ENCODE results near the gene MED12L. TPM values are rescaled to one million over a fixed set of nuclear protein-coding genes. Genes with fewer than 3 reads are reported as not detected.

The MED12L gene
- total RNA-seq, 1 experiment from 2014 or later, result 6.4 TPM

DNA sequence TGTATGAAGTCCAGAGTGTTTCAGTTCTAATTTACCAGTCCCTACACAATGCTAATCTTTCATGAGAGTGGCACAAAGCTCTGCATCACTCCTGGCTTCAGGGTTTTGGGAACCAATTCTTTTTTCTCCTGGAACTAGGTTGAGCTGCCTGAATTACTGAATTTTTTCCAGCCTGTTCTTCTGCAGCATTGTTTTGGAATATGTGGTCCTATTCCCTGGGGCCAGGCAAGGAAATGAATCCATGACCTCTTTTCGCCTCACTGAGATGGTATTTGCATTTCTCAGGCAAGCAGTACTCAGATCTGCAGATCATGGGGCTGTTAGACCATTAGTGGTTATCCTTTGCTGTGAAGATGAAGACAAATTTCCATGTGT lies 143.2 kb downstream of the MED12L start:
- Histone ChIP-seq H3K9me3 (ENCODE audit: control insufficient read depth in 1 of 2, insufficient read depth in 1 of 2, low read depth in 1 of 2, low read length in 2 of 2) (no peaks in the 10 kb centered on the region), H3K27me3 (ENCODE audit: insufficient read depth, low read length) (no peaks in the 10 kb centered on the region), H3K27ac (ENCODE audit: low read depth, low read length) (no peak overlapping the region), H3K4me2 (ENCODE audit: low read length) (peak overlapping the region; percentile 55), H3K9me2 (ENCODE audit: insufficient read depth) (no peaks in the 10 kb centered on the region), H4K20me1 (ENCODE audit: insufficient read depth) (no peaks in the 10 kb centered on the region), H2AFZ (ENCODE audit: low read depth, low read length, poor library complexity, severe bottlenecking) (no peak overlapping the region), H3K4me1 (ENCODE audit: control insufficient read depth in 1 of 2, insufficient read depth in 2 of 2, low read length in 2 of 2) (peaks cover 0 to 16% of the 10 kb centered on the region in 2 experiments; a peak in 2 of 4 replicates), H3K4me3 (replicated peaks in 1 of 2; ENCODE audit: low read depth in 1 of 2, low read length in 2 of 2) (no peak overlapping the region), H3K9ac (ENCODE audit: low read length) (no peak overlapping the region), H3K79me2 (ENCODE audit: insufficient read depth, low read length) (no peaks in the 10 kb centered on the region), H3K36me3 (ENCODE audit: control insufficient read depth in 1 of 2, insufficient read depth in 2 of 2, low read length in 2 of 2) (no peaks in the 10 kb centered on the region)
- ATAC-seq, result no peak
- TF ChIP-seq, protein P1, sequence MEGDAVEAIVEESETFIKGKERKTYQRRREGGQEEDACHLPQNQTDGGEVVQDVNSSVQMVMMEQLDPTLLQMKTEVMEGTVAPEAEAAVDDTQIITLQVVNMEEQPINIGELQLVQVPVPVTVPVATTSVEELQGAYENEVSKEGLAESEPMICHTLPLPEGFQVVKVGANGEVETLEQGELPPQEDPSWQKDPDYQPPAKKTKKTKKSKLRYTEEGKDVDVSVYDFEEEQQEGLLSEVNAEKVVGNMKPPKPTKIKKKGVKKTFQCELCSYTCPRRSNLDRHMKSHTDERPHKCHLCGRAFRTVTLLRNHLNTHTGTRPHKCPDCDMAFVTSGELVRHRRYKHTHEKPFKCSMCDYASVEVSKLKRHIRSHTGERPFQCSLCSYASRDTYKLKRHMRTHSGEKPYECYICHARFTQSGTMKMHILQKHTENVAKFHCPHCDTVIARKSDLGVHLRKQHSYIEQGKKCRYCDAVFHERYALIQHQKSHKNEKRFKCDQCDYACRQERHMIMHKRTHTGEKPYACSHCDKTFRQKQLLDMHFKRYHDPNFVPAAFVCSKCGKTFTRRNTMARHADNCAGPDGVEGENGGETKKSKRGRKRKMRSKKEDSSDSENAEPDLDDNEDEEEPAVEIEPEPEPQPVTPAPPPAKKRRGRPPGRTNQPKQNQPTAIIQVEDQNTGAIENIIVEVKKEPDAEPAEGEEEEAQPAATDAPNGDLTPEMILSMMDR (IDR thresholded peaks at IDR 0.05 in 2 of 3, conservative IDR thresholded peaks at IDR 0.05 in 1 of 3; ENCODE audit: borderline replicate concordance in 1 of 3, insufficient read depth in 1 of 3, low read depth in 2 of 3, low read length in 2 of 3), result no peak
- no peak for TF ChIP-seq FOSL1 (IDR thresholded peaks at IDR 0.05; ENCODE audit: low read depth)
- TF ChIP-seq, protein P2, sequence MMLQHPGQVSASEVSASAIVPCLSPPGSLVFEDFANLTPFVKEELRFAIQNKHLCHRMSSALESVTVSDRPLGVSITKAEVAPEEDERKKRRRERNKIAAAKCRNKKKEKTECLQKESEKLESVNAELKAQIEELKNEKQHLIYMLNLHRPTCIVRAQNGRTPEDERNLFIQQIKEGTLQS (IDR thresholded peaks at IDR 0.05), result no peak
- TF ChIP-seq, protein P3, sequence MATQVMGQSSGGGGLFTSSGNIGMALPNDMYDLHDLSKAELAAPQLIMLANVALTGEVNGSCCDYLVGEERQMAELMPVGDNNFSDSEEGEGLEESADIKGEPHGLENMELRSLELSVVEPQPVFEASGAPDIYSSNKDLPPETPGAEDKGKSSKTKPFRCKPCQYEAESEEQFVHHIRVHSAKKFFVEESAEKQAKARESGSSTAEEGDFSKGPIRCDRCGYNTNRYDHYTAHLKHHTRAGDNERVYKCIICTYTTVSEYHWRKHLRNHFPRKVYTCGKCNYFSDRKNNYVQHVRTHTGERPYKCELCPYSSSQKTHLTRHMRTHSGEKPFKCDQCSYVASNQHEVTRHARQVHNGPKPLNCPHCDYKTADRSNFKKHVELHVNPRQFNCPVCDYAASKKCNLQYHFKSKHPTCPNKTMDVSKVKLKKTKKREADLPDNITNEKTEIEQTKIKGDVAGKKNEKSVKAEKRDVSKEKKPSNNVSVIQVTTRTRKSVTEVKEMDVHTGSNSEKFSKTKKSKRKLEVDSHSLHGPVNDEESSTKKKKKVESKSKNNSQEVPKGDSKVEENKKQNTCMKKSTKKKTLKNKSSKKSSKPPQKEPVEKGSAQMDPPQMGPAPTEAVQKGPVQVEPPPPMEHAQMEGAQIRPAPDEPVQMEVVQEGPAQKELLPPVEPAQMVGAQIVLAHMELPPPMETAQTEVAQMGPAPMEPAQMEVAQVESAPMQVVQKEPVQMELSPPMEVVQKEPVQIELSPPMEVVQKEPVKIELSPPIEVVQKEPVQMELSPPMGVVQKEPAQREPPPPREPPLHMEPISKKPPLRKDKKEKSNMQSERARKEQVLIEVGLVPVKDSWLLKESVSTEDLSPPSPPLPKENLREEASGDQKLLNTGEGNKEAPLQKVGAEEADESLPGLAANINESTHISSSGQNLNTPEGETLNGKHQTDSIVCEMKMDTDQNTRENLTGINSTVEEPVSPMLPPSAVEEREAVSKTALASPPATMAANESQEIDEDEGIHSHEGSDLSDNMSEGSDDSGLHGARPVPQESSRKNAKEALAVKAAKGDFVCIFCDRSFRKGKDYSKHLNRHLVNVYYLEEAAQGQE (IDR thresholded peaks at IDR 0.05; ENCODE audit: low read depth), result no peak
- no peak for TF ChIP-seq SP1 (IDR thresholded peaks at IDR 0.05; ENCODE audit: low read depth)
- TF ChIP-seq EZH2 (IDR thresholded peaks at IDR 0.05), result no peak
- TF ChIP-seq CBX3 (IDR thresholded peaks at IDR 0.05; ENCODE audit: low read depth), result no peak
- no peak for TF ChIP-seq TCF7L2 (IDR thresholded peaks at IDR 0.05; ENCODE audit: borderline replicate concordance, extremely low read depth, insufficient read depth, insufficient read length)
- TF ChIP-seq ELF1 (IDR thresholded peaks at IDR 0.05; ENCODE audit: borderline replicate concordance, low read depth), result no peak
- no peak for TF ChIP-seq EZH2phosphoT487 (IDR thresholded peaks at IDR 0.05; ENCODE audit: borderline replicate concordance)
- TF ChIP-seq ZNF274 (IDR thresholded peaks at IDR 0.05; ENCODE audit: low read depth, low read length), result no peak
- no peak for TF ChIP-seq SIN3A (IDR thresholded peaks at IDR 0.05; ENCODE audit: low read depth)
- no peak for TF ChIP-seq SRF (IDR thresholded peaks at IDR 0.05; ENCODE audit: low read depth)
- TF ChIP-seq JUND (IDR thresholded peaks at IDR 0.05), result no peak
- TF ChIP-seq POLR2A (IDR thresholded peaks at IDR 0.05; ENCODE audit: borderline replicate concordance, extremely low read depth, insufficient read depth, insufficient read length), result no peak
- TF ChIP-seq, protein P4, sequence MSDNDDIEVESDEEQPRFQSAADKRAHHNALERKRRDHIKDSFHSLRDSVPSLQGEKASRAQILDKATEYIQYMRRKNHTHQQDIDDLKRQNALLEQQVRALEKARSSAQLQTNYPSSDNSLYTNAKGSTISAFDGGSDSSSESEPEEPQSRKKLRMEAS (IDR thresholded peaks at IDR 0.05), result no peak
- no peak for TF ChIP-seq EGR1 (IDR thresholded peaks at IDR 0.05; ENCODE audit: low read depth)
- ChIA-PET RAD21 (ENCODE audit: low non-redundant PET in 1 of 2, low total read pairs in 2 of 2, uncharacterized antibody in 2 of 2, unreplicated experiment in 2 of 2) (no interaction called here), POLR2A (no interaction called here), CTCF (interaction anchor here (0.7 to 1.5 kb wide), 4 partner anchors 52 to 610 kb away, joined by 3 to 6 read pairs (median 4); no protein-coding TSS in a partner anchor)
- intact Hi-C loops (cut with micrococcal nuclease), result loop anchor here (1.0 to 5.0 kb wide), 2 partner anchors 55 to 689 kb away; no protein-coding TSS in a partner anchor
- DNase-seq (ENCODE audit: low read depth, low spot score), result no peak
- no TSS peak for BruUV-seq (replicated peaks)
